Sciatic nerve (tissue), 1 donor: ENCODE results near the gene ZNF215. TPM values are rescaled to one million over a fixed set of nuclear protein-coding genes. Genes with fewer than 3 reads are reported as not detected.

Source experiments
- total RNA-seq: library from RNA; stranded (reverse); fragmentation: NEBNext Ultra II Directional; extraction: Animal tissue kit (Norgen Biotek cat#: 25700); gene quantifications from one replicate; pipeline ENCODE4 v1.2.1, GENCODE V29; 2021
- donor health status: DM: no; HTN: no; CAD: no.

Gene ZNF215
- total RNA-seq, 1 donor from 2014 or later, result 0.80 TPM

Other genes with a start within 250 kb of the ZNF215 start
- 25.5 TPM for gene MRPL17, start 243.1 kb upstream of the ZNF215 start, total RNA-seq
- not detected for gene OR2AG2, start 154.4 kb upstream of the ZNF215 start, total RNA-seq
- not detected for gene OR2AG1, start 143.4 kb upstream of the ZNF215 start, total RNA-seq
- 0.18 TPM for gene OR6A2, start 126.7 kb upstream of the ZNF215 start, total RNA-seq
- not detected for gene OR10A5, start 80.7 kb upstream of the ZNF215 start, total RNA-seq
- gene OR10A2, start 63.4 kb upstream of the ZNF215 start, total RNA-seq, result not detected
- not detected for gene OR10A4, start 49.8 kb upstream of the ZNF215 start, total RNA-seq
- gene OR2D2, start 33.9 kb upstream of the ZNF215 start, total RNA-seq, result not detected
- gene OR2D3, start 5.4 kb upstream of the ZNF215 start, total RNA-seq, result not detected
- 8.3 TPM for gene ZNF214, start 93.9 kb downstream of the ZNF215 start, total RNA-seq
- 0.53 TPM for gene NLRP14, start 94.1 kb downstream of the ZNF215 start, total RNA-seq
- 0.22 TPM for gene RBMXL2, start 162.6 kb downstream of the ZNF215 start, total RNA-seq